ENCODE measurements around the gene TMEM186. TPM values are rescaled to one million over a fixed set of nuclear protein-coding genes. Genes with fewer than 3 reads are reported as not detected.

TMEM186 gene
- total and polyA plus RNA-seq, 2 donors (not counting 1 experiment from before 2014, with no cell fraction given) = 5.8 to 16.7 TPM

GRCh38 chr16:8831871-8832716, 34.7 kb upstream of the TMEM186 start:
- peak overlapping the region; percentile 49 for H3K4me3 Mint-ChIP-seq
- CTCF ChIA-PET = no interaction called here
- intact Hi-C loops (cut with micrococcal nuclease) = no loop called here
- Histone ChIP-seq H3K4me2 (replicated peaks; ENCODE audit: low read depth, low read length, poor library complexity, severe bottlenecking) (peak overlapping the region; percentile 33), H2AFZ (ENCODE audit: insufficient read depth, low read depth, low read length, poor library complexity, severe bottlenecking) (no peak overlapping the region), H4K20me1 (ENCODE audit: control insufficient read depth, insufficient read depth, low read length, poor library complexity, severe bottlenecking) (peaks cover 14% of the 10 kb centered on the region), H3K27ac (ENCODE audit: low read length in 2 of 2) (no peak overlapping the region), H3K4me3 (ENCODE audit: control extremely low read depth in 1 of 5, extremely low read depth in 1 of 5, insufficient read depth in 1 of 5, low read depth in 2 of 5, low read length in 4 of 5) (no peak overlapping the region), H3K79me2 (ENCODE audit: control insufficient read depth, insufficient read depth, low read length) (peaks cover 31% of the 10 kb centered on the region), H3K27me3 (replicated peaks in 1 of 4; ENCODE audit: control extremely low read depth in 1 of 4, control insufficient read depth in 3 of 4, insufficient read depth in 4 of 4, low read length in 3 of 4) (no peaks in the 10 kb centered on the region), H3K4me1 (ENCODE audit: control insufficient read depth in 2 of 2, insufficient read depth in 2 of 2, low read length in 2 of 2) (peaks cover 0 to 6% of the 10 kb centered on the region in 2 donors), H3K9me3 (ENCODE audit: control extremely low read depth in 1 of 3, control insufficient read depth in 2 of 3, insufficient read depth in 1 of 3, low read length in 2 of 3) (no peaks in the 10 kb centered on the region), H3K36me3 (replicated peaks in 1 of 2; ENCODE audit: control extremely low read depth in 1 of 2, control insufficient read depth in 1 of 2, extremely low read depth in 1 of 2, insufficient read depth in 2 of 2, low read length in 1 of 2) (peaks cover 2 to 24% of the 10 kb centered on the region in 2 experiments), H3K9ac (ENCODE audit: low read length) (no peak overlapping the region)
- POLR2A ChIA-PET = no interaction called here
- DNase-seq (no peak), ATAC-seq (ENCODE audit: low read depth) (no peak)
- TF ChIP-seq EZH2 (IDR thresholded peaks at IDR 0.05; ENCODE audit: borderline replicate concordance, insufficient read depth, low read depth, low read length, poor library complexity, severe bottlenecking) (no peak), CTCF (IDR thresholded peaks at IDR 0.05) (no peak)
- H3K27ac Mint-ChIP-seq = peak overlapping the region; percentile 26
- H3K9me3 Mint-ChIP-seq (ENCODE audit: insufficient read depth) = no peaks in the 10 kb centered on the region
- 95% methylated on average over 16 of the region's 18 CpGs for WGBS (ENCODE audit: insufficient coverage)
- H3K27me3 Mint-ChIP-seq = no peaks in the 10 kb centered on the region
- peaks cover 11% of the 10 kb centered on the region for H3K4me1 Mint-ChIP-seq

- Histone ChIP-seq H3K27me3 (replicated peaks in 1 of 4; ENCODE audit: control extremely low read depth in 1 of 4, control insufficient read depth in 3 of 4, insufficient read depth in 4 of 4, low read length in 3 of 4) (no peaks in the 10 kb centered on the region), H3K4me2 (replicated peaks; ENCODE audit: low read depth, low read length, poor library complexity, severe bottlenecking) (peak overlapping the region; percentile 33), H3K9me3 (ENCODE audit: control extremely low read depth in 1 of 3, control insufficient read depth in 2 of 3, insufficient read depth in 1 of 3, low read length in 2 of 3) (no peaks in the 10 kb centered on the region), H3K4me1 (ENCODE audit: control insufficient read depth in 2 of 2, insufficient read depth in 2 of 2, low read length in 2 of 2) (peaks cover 0 to 6% of the 10 kb centered on the region in 2 donors), H3K27ac (ENCODE audit: low read length in 2 of 2) (no peak overlapping the region), H3K36me3 (replicated peaks in 1 of 2; ENCODE audit: control extremely low read depth in 1 of 2, control insufficient read depth in 1 of 2, extremely low read depth in 1 of 2, insufficient read depth in 2 of 2, low read length in 1 of 2) (peaks cover 2 to 24% of the 10 kb centered on the region in 2 experiments), H3K4me3 (ENCODE audit: control extremely low read depth in 1 of 5, extremely low read depth in 1 of 5, insufficient read depth in 1 of 5, low read depth in 2 of 5, low read length in 4 of 5) (no peak overlapping the region), H3K79me2 (ENCODE audit: control insufficient read depth, insufficient read depth, low read length) (peaks cover 31% of the 10 kb centered on the region), H2AFZ (ENCODE audit: insufficient read depth, low read depth, low read length, poor library complexity, severe bottlenecking) (no peak overlapping the region), H4K20me1 (ENCODE audit: control insufficient read depth, insufficient read depth, low read length, poor library complexity, severe bottlenecking) (peaks cover 14% of the 10 kb centered on the region), H3K9ac (ENCODE audit: low read length) (no peak overlapping the region)
- 93% methylated on average over 6 of the region's 9 CpGs for WGBS (ENCODE audit: insufficient coverage)
- Mint-ChIP-seq H3K27me3 (no peaks in the 10 kb centered on the region), H3K4me1 (peaks cover 11% of the 10 kb centered on the region), H3K4me3 (no peak overlapping the region), H3K27ac (peak overlapping the region; percentile 26), H3K9me3 (ENCODE audit: insufficient read depth) (no peaks in the 10 kb centered on the region)
- CTCF ChIA-PET = no interaction called here
- TF ChIP-seq CTCF (IDR thresholded peaks at IDR 0.05) (no peak), EZH2 (IDR thresholded peaks at IDR 0.05; ENCODE audit: borderline replicate concordance, insufficient read depth, low read depth, low read length, poor library complexity, severe bottlenecking) (no peak)
- no peak for ATAC-seq (ENCODE audit: low read depth)
- POLR2A ChIA-PET = no interaction called here
- intact Hi-C loops (cut with micrococcal nuclease) = no loop called here
- DNase-seq = no peak
These were observed 34.0 kb upstream of the TMEM186 start for GRCh38 chr16:8831450-8831849.

Measured in B cell (primary cell).